ENCODE results near the gene CCDC102B.
"Not testable (repeated sequence)": the region's sequence is repeated elsewhere in the genome, so short reads cannot be mapped to it uniquely, and the experiment has no call there.

Gene CCDC102B

DNA sequence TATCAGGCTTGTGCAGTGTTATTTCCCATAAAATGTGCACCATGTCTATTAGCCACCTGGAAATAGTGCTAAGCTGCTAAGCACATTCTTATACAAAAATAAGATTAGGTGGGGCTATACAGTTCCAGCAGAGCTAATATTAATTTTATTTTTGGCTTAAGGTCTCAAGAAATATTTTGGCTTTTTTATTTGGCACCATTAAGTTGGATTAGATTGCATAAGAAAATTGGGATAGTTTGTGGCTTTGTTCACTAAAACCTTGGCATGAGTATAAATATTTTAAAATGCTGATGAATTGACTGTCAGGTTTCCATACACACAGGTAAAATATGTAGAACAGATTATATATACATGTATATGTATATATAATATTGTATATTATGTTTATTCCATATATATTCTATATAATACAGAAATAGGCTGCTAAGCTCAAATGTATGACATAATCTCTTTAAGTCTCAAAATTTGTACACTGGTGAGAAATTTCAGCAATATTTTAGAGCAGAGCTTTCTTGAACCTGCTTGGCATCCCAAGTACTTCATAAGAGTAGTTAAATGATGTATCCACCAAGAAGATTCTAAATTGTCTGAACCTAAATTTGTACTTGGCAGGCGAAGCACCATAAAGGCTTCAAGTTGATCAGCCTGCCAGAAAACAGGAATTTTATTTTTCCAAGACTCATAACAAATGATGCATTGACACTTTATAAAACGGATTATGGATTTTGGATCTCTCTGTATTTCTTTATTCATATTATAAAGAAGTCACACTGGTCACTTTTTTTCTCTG is 32.6 kb downstream of the CCDC102B start:
- DNase-seq = no peak

- DNase-seq = no peak
Observed at GRCh38 chr18:68833756-68834155, 35.9 kb downstream of the CCDC102B start.

GRCh38 chr18:68837665-68838451 is 40.0 kb downstream of the CCDC102B start:
- DNase-seq = no peak

- no peak for DNase-seq
Observed at GRCh38 chr18:68839701-68840100, 41.8 kb downstream of the CCDC102B start.

GRCh38 chr18:68840554-68841263 is 42.8 kb downstream of the CCDC102B start:
- no peak for DNase-seq

GRCh38 chr18:68841301-68841700 is 43.4 kb downstream of the CCDC102B start:
- DNase-seq = no peak

- DNase-seq = no peak
Observed at GRCh38 chr18:68842951-68843350, 45.1 kb downstream of the CCDC102B start.

GRCh38 chr18:68843473-68844089 is 45.7 kb downstream of the CCDC102B start:
- DNase-seq = no peak

- DNase-seq = no peak
Observed at GRCh38 chr18:68847219-68847837, 49.4 kb downstream of the CCDC102B start.

GRCh38 chr18:68848242-68848641 is 50.4 kb downstream of the CCDC102B start:
- no peak for DNase-seq

DNA sequence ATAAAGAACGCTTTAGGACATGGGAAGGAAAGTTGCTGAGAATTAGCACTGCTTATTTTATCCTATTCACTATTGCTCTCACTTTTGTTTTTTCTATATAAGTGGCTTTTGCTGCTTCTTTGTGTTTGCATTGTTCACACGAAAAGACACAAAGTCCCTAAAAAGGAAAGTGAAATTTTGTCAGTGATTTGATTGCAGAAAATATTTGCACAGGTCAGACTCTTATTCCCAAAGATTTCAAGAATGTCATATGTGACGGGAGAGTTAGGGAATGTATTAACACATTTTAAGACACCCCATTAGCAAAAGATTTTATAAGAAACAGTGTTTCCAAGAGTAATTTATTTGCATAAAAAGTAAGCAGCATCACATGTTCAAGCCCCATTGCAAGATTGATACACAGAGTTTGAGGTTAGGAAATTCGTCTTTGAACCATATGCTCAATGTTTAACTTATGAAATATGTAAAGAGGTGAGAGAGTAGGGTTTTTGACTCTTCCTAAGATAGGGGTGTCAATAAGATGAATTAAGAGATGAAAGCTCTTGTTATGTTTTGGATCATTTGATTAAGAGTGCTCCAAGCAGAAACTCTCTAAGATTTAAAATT is 57.0 kb downstream of the CCDC102B start:
- DNase-seq = no peak

GRCh38 chr18:68855491-68855890 is 57.6 kb downstream of the CCDC102B start:
- no peak for DNase-seq

- no peak for DNase-seq
Observed at GRCh38 chr18:68861365-68861764, 63.5 kb downstream of the CCDC102B start.

- no peak for DNase-seq
Observed at GRCh38 chr18:68865021-68865420, 67.1 kb downstream of the CCDC102B start.

GRCh38 chr18:68865503-68865902 is 67.6 kb downstream of the CCDC102B start:
- DNase-seq = no peak

DNA sequence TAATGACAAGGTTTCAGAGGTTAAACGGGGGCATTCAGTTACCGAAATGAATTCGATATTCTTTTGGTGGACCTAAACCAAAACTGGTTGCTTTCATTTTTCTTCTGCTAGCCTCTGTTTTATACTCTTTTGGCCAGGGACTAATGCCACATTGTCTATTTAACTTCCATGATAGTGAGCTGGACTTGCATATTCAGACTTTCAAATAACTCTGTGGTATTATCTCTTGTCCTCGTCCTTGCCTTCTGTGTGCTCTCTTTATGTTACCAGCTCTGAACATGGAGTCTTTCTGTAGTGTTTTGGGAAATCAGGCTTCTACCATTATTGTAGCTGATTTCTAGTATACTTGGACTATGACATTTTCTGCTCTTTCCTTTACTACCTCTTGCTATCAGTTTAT is 75.1 kb downstream of the CCDC102B start:
- no peak for DNase-seq

- DNase-seq = no peak
Observed at GRCh38 chr18:68874361-68874760, 76.5 kb downstream of the CCDC102B start.

- not testable (repeated sequence) for DNase-seq
Observed at GRCh38 chr18:68879947-68880346, 82.1 kb downstream of the CCDC102B start.

- no peak for DNase-seq
Observed at GRCh38 chr18:68887410-68887809, 89.5 kb downstream of the CCDC102B start.

DNA sequence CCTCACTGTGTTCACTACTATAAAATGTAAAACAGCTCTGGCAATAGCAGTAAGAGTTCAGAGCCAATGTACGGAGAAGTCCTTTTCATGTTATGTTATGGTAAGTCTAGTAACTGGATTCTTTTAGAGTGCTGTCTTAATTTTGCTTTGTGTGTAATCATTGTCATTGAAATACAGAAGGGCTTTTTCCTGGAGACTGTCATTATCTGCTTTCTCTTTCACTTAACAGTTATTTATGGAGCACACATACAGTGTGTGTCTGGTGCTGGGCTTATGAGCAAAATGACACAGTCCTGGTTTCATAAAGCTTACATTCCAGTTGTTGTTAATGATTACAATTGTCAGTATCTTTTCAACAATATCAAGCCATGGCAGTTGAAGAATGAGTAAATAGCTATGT is 95.5 kb downstream of the CCDC102B start:
- no peak for DNase-seq

DNA sequence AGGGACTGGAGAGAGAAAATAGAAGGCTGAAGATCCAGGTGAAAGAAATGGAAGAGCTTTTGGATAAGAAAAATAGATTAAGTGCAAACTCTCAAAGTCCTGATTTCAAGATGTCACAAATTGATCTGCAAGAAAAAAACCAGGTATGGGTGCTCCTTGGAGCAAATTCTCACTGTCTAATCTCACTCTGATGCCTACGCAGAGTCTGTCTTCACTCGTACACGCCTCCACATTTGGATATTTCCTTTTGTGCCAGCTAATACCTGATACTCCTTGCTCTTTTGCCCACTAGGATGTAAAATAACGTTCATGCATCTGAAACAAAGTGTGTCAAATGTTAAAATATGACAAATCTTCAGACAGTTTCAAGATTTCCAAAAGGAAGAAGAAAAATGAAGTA is 99.4 kb downstream of the CCDC102B start:
- no peak for DNase-seq

DNA sequence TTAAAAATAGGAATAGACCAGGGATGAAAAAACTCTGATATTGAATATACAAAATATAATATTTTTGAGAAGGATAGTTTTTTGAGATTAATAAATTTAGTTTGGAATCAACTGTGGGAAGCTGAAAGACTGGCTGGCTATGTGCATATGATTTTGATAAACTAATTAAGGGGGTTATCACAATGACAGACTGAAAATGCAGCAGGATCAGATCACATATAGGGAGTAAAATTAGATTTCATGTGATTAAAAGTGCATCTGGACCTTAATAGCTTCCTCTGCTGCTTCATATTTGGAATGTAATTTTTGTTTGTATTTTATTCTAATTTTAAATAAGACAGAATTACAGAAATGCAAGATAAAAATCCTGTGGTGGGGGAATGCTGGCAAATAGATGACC is 111.7 kb downstream of the CCDC102B start:
- DNase-seq = no peak

Measured in activated gamma-delta T cell (primary cell).